NCI-H2227 (cell line): Measurements from ENCODE around the gene SCGB1C2.
A peak's percentile ranks its signal among the peaks of the same experiment; 100 is the strongest.

ENCODE experiments used
- DNase-seq: peaks from one replicate; lab custom pipeline; 2025; ENCODE audit not compliant: unreplicated experiment; lab: John Stamatoyannopoulos, UW

The SCGB1C2 gene

GRCh38 chr17:170130-170670, 32.8 kb downstream of the SCGB1C2 start:
- DNase-seq: no peak

- DNase-seq: no peak
Observed at GRCh38 chr17:171871-172270, 34.5 kb downstream of the SCGB1C2 start.

GRCh38 chr17:172401-172800, 35.0 kb downstream of the SCGB1C2 start:
- no peak for DNase-seq

- peak; percentile 32 for DNase-seq
Observed at GRCh38 chr17:173166-173911, 36.0 kb downstream of the SCGB1C2 start.

- DNase-seq: no peak
Observed at GRCh38 chr17:177155-177554, 39.8 kb downstream of the SCGB1C2 start.

GRCh38 chr17:177762-178161, 40.4 kb downstream of the SCGB1C2 start:
- DNase-seq: no peak

- no peak for DNase-seq
Observed at GRCh38 chr17:178292-179065, 41.1 kb downstream of the SCGB1C2 start.

GRCh38 chr17:179066-179432, 41.7 kb downstream of the SCGB1C2 start:
- no peak for DNase-seq

- no peak for DNase-seq
Observed at GRCh38 chr17:179781-180380, 42.5 kb downstream of the SCGB1C2 start.

GRCh38 chr17:180381-181244, 43.2 kb downstream of the SCGB1C2 start:
- DNase-seq: no peak

GRCh38 chr17:181245-182049, 44.1 kb downstream of the SCGB1C2 start, which contains the start of gene DOC2B:
TSS of gene DOC2B (minus strand) at chr17:181650. CDS start at chr17:181479, 171 bp downstream.
- DNase-seq: peak; percentile 51

GRCh38 chr17:182050-182751, 44.8 kb downstream of the SCGB1C2 start:
- no peak for DNase-seq

GRCh38 chr17:183021-183420, 45.7 kb downstream of the SCGB1C2 start:
- no peak for DNase-seq

GRCh38 chr17:185445-186138, 48.2 kb downstream of the SCGB1C2 start:
- no peak for DNase-seq

GRCh38 chr17:187130-187529, 49.8 kb downstream of the SCGB1C2 start:
- no peak for DNase-seq
